ENCODE measurements around the gene TOP1. TPM values are rescaled to one million over a fixed set of nuclear protein-coding genes. Genes with fewer than 3 reads are reported as not detected.

Gene TOP1
- total RNA-seq, 1 donor from 2014 or later: 33.4 TPM

DNA sequence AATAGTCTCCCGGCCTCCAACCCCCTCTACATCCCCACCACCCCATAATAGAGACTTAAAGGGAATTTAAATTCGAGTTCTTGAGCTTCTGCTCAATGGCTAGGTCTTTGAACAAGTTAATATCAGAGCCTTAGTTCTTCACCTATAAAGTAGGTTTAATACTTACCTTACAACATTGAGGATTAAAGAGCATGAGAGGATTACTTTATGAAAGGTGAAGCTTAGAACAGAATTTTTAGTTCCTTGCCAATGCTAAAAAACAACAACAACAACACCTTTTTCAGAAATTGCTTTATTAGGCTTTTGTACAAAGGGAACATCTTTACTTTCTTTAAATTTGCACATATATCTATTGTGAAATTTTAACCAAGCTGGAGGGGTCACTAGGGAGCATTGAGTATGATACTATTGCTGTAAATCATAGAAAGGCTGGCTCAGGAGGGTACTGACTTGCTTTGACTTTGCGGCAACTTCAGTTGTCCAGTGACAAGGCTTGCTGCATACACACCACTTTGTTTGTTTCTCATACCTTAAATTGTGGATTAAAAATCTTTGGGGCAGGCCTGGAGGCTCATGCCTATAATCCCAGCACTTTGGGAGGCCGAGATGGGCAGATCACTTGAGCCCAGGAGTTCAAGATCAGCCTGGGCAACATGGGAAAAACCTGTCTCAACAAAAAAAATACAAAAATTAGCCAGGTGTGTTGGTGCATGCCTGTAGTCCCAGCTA, 9.7 kb downstream of the TOP1 start:
- DNase-seq: no peak

DNA sequence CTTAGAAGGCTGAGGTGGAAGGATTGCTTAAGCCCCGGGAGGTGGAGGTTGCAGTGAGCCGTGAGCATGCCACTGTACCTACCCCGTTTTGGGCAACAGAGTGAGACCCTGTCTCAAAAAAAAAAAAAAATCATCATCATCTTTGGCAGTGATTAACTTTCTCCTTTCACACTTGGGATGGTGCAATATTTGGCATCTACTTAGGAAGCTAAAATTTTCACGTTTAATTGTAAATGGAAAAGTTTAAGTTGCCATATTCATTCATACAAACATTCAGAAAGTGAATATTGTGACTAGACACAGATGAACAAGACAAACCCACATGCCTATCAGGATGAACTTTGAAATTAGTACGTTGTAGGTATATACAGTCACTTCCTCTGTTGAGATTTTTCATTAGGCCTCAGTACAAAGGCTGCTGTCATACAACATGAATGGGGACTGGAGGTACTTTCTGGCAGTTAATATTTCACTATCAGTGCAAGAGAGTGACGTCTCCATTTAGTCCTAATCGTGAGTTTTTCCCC, 10.3 kb downstream of the TOP1 start:
- no peak for DNase-seq

DNA sequence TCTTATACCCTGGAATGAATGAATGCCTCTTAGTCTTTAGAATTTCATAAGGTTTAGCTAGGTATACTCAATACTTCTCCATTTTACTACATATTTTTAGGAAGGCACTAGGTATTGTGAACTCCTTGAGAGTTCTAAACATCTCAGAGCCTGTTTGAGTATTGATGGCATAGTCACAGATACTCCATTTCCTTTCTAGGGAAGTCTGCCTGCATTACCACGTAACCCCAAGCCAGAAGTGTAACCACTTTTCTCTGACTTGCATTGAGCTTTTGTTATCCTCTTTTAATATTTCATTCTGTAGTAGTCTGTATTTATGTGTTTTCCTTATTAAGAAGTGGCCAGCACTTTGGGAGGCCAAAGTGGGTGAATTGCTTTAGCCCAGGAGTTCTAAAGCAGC, 12.2 kb downstream of the TOP1 start:
- DNase-seq: no peak

DNA sequence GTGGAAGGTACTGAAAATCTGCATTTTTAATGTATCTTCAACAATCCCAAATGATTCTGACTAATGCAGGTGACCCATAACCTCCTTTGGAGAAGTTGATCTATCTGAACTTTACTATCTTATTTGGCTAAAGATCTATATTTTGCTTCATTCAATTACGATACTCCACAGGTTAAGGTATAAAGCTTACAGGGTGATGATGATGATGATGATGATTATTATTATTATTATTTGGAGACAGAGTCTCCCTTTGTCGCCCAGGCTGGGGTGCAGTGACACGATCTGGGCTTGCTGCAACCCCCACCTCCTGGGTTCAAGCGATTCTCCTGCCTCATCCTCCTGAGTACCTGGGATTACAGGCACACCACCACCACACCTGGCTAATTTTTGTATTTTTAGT, 13.1 kb downstream of the TOP1 start:
- DNase-seq: no peak

DNA sequence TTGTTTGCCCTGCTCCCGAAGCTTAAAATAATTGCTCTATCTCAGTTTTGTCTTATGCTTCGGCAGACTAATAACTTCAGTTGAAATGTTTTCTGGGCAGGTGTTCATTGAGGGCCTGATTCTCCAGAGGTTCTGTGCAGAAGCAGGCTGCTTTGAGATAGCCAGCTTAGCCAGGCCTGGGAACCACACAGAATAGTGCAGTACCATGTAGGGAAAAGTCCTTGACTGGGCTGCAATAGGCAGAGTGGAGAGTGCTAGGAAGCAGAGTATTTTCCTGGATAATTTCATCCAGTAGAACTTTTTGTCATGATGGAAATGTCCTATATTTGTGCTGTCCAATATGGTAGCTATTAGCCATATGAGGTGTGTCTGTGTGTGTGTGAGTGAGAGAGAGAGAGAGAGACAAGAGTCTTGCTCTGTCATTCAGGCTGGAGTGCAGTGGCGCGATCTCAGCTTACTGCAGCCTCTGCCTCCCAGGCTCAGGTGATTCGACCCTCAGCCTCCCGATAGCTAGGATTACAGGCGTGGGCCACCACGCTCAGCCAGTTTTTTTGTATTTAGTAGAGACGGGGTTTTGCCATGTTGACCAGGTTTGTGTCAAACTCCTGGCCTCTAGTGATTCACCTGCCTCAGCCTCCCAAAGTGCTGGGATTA, 15.9 kb downstream of the TOP1 start:
- no peak for DNase-seq

DNA sequence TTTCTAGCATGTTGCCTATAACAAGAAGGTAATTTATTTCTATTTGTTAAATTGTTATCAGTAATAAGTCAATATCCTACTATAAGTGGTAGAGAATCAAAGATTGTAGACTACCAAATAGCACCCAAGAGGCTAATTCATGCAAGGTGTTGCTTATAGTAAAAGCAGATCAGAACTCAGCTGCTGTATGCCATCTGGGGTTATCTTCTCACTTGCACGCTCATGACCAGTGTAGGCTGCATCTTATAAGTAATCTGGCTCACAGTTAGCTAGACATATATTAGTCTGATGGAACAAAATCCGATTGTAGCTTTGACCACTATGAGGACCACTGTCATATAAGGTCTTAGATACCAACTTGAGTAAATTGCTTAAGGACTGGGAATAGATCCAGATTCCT, 17.0 kb downstream of the TOP1 start:
- no peak for DNase-seq

DNA sequence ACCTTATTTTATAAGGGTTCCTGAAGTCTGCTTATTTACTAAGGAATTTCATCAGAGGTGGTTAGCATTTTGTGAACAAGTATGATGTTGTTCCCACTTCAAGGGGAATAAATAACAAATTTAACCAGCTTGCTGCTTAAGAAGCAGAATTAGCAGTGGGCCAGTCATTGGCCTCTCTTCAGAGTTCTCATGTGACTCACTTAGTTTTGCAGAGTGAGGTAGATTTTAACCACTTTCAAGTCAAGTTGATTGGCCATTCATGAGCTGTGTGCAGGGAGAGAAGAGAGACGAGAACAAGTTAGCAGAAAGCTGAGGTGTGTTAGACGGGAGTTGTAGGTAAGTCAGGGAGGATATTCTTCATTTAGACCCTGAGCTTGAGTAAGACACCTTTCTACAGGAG, 18.1 kb downstream of the TOP1 start:
- DNase-seq: no peak

DNA sequence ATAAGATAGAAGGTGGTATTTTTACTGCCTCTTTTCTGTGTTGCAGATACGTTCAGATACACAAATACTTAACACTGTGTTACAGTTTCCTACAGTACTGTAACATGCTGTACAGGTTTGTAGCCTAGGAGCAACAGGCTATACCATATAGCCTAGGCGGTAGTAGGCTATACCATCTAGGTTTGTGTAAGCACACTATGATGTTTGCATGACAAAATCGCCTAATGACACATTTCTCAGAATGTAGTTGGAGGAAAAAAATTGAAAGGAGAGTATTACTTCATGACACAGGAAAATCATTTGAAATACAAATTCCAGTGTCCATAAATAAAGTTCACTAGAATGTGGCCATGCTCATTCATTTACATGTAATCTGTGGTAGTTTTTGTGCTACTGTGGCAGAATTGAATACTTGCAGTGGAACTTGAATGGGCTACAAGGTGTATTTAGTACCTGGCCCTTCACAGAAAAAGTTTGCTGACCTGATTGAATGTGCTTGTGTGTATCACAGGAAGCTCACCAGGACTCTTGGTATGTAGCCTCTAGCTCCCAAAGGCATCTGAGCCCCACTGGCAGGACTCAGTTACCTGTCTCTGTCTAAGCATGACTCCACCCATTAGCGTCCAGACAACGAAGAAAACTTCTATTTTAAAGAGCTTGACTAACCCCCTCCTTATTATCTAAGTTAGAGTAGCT, 18.8 kb downstream of the TOP1 start:
- no peak for DNase-seq

DNA sequence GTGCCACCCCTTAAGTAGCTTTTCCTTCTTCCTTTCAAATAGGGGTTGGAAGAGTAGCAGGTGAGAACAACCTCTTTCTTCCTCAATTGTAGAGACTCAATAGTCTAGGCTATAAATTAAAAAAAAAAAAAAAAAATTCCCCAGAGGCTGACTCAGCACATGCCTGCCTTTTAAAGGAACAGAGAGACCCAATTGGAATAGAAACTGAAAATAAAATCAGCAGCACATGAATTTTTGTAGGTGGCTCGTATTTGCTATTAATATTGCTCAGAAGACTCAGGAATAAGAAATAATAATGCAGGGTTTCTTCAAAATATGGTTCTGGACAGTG, 19.3 kb downstream of the TOP1 start:
- no peak for DNase-seq

DNA sequence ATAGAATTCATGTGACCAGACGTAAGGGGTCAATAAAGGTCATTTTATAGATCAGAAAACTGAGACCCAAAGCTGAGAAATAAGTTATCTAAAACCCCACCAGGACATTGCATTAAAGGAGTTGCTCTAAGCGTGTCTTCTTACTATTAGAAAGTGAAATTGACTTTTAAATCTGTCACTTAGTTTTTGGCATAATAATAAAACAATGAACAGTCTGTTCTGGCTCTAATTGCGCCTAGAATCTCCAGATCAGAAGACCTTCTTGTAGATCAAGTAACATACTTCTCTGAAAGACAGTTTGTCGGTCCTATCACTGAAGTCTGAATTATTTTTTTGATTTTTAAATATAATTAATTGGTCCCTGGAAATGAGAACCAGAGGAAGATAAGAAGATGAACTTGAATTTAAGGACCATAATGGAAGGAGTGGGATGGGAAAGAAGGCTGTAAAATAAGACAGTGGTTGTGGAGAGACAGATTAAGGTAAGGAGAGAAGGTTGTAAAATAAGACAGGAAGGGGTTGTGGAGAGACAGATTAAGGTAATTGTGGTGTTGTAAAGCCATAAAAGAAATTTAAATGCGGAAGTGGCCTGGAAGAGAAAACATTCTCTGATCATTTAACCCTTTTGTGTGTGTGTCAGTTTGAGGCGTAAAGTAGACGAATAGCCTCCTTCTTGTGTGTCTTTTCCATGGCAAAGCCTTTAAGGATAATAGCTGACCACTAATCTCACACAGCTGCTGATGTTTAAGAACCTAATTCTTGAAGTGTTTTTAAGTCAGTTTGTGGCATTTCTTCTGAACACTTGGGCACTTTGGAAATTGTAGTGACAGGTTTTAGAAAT, 20.1 kb downstream of the TOP1 start:
- DNase-seq: no peak

DNA sequence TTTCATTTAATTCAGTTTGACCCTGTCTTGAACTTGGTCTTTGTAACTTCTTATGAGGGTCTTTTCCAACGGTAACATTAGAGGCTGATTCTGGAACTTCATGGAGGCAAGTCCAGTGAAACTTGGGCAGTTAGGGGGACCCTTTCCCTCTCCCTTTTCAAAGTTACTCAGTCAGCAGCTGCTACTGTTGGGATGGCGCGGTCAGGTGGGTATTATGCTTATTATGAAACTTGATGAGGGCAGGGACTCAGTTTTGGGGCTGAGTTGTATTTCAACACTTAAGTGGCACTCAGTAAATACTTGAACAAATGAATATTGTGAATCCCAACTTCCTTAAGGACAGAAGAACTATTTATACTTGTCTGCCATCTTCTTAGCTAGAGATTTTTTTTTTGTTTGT, 20.8 kb downstream of the TOP1 start:
- DNase-seq: no peak

DNA sequence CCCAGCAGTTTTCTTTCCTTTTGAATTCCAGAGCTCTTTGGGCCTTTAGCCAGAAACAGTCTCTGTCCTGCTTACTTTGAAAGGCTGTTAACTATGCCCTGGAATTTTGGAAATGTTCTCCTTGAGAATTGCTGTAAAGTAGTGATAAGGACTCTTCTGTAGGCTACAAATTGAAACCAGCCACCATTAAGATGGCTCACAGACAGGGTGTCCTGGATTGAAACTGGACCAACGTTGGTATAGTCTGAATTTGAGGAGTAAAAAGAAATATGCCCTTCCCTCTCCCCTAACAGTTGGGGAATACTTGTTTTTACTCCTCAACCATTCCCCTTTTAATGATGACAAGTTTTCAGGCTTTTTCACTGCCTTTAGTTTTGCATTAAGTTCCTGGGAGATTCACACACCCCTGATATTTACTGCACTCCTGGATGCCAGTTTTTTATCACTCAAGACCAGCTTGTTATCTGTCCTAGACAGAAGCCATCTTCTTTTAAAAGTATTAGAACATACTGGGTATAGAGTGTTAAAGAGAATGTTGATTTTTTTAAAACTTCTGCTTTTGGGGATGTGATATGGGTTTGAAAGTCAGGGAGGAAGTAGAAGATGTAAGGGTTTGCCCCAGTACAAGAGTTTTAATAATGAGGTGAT, 21.9 kb downstream of the TOP1 start:
- DNase-seq: no peak

DNA sequence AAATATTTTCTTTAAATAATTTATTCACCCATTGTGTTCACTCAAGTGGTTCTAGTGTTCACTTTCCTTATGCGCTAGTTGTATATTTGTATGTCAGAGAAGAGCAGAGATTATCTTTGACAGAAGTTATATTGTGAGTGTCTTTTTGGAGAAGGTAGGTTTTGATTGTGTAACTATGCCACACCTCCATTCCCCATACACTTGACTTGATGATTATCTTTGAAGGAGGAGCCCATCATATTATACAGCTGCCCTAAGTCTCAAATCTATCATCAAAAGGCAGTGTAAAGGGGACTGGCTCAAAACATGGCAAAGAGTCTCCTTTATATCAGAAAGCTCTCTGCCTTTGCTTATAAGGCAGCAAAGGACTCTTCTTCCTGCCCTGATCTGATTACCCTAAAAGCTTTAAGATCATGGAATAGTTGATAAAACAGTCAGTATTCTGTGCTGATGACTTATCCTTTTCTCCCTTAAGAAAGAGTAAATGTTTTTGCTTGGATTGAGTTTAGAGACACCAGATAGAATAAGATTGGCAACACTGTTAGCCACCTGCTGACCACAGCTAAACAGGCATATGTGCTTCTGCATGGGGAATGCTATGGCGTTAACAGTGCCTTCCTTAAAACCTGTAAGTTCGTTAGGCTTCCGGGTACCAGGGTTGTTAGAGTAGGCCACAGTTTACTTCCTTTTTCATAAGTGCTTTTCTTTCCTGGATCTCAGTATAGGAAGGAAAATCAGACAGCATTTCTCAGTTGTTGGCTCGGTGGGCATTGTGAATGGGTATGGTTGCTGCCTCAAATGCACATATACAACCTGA, 22.6 kb downstream of the TOP1 start:
- no peak for DNase-seq

DNA sequence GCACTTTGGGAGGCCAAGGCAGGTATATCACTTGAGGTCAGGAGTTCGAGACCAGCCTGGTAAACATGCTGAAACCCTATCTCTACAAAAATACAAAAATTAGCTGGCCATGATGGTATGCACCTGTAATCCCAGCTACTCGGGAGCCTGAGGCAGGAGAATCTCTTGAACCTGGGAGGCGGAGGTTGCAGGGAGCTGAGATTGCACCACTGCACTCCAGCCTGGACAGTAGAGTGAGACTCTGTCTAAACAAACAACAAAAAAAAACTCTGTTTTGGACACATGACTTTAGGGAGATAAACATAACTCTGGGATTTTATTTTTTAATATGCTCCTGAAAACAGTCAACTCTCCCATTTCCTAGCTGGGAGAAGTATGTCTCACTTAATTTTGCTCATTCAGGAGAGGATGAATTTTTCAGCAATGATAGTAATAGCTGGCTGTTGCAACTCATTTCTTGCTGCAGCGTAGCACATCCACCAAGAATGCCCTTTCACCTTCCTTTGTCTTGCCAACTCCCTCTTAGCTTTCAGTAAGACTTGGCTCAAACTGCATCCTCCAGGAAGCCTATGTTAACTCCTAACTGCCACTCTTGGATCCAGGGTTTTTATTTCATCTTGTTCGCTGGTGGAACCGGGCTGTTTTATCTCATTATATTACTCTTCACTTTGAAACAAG, 24.3 kb downstream of the TOP1 start:
- no peak for DNase-seq

DNA sequence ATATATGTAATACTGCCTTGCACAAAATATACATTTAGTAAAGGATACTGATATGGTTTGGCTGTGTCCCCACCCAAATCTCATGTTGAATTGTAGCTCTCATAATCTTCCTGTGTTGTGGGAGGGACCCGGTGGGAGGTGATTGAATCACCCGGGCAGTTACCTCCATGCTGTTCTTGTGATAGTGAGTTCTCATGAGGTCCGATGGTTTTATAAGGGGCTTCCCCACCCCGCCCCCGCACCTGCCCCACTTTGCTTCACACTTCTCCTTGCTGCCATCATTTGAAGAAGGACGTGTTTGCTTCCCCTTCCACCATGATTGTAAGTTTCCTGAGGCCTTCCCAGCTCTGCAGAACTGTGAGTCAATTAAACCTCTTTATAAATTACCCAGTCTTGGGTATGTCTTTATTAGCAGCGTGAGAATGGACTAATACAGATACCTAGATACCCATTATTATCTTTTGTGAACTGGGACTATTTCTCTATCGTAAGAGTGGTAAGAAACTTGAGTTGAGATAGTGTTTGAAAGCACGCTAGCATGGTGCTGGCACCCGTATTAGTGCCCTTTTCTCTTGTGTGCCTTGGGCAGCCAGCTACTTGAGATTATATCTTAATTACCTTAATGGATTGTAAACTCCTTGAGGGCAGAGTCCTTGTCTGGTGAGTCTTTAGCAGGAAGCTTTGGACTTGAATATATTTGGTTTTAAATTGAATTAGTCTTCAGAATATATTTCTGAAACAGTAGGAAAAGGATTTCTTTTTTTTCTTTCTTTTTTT, 25.6 kb downstream of the TOP1 start:
- DNase-seq: no peak

DNA sequence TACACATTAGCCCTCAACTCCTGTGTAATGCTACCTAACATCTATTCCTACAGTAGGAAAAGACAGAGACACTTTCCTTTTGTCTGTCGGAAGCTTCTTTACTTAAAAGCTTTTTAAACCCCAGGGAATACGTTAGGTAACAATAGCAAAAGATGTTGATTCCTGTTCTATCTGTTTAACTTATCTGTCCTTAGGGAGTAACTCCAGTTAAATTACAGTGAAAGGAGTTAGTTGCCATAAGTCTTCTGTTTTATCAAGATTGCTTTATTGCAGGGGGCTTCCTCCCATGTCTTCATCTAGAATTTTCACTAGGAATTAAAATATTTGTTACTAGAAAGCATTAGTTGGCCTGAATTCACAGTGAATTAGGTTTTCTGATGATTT, 26.2 kb downstream of the TOP1 start:
- no peak for DNase-seq

DNA sequence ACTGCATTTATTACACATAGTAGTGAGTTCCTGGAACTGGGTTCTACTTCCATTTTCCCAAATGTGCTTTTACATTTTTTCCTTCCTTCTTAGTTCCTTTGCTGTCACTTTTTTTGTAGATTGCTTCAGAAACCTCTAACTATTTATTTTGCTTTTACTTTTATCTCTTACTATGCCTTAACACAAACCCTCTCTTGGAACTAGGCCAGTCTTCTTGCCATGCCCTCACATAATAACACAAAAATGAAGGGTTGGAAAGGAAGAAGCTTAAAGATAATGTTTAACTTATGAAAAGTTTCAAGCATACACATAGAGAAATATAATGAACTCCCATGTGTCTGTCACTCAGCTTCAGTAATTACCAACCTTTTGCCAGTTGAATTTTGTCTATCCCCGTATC, 27.1 kb downstream of the TOP1 start:
- DNase-seq: no peak

DNA sequence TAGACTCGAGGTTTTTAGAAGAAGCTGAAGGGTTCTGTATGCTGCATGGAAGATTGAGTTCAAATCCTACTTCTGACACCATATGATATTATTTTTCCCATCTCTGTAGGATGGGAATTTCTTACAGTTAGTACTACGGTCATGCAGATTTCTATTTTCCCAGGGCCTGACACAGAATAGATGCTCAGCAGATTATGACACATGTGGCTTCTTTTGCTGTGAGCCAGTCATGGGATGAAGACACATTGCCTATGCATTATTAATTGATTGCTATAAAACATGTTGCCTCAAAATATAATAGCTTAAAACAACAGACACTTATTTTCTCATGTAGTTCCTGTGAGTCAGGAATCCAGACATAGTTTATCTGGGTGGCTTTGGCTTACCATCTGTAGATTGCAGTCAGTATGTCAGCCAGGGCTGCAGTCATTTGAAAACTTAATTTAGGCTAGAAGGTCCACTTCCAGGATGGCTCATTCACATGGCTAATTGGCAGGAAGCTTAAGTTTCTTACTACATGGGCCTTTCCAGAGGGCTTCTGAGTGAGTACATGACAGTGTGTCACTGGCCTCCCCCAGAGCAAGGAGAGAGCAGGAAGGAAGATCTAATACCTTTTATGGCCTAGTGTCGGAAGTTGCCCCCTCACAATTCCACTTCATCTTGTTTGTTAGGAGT, 29.5 kb downstream of the TOP1 start:
- DNase-seq: no peak

Data from skin of body (tissue), 2 donors.